ENCODE measurements around the gene ITGA2. TPM values are rescaled to one million over a fixed set of nuclear protein-coding genes. Genes with fewer than 3 reads are reported as not detected.

The ITGA2 gene
- total and polyA plus RNA-seq, 2 of the 8 experiments (the other 6 are each of a cell fraction or from before 2014, with no cell fraction given): 1.4 to 7.7 TPM

- Histone ChIP-seq H4K91ac (replicated peaks; ENCODE audit: insufficient read length, low read length) (no peak overlapping the region), H2BK120ac (replicated peaks; ENCODE audit: low read depth, low read length) (no peak overlapping the region), H2BK15ac (ENCODE audit: low read length) (no peak overlapping the region), H3K4me3 (ENCODE audit: extremely low read depth in 1 of 4, insufficient read depth in 2 of 4, low read depth in 3 of 4, low read length in 4 of 4) (no peak overlapping the region), H3K4me2 (ENCODE audit: insufficient read depth in 1 of 2, low read depth in 2 of 2, low read length in 2 of 2) (no peak overlapping the region), H3K79me2 (ENCODE audit: control insufficient read depth in 1 of 2, insufficient read depth in 2 of 2, low read length in 2 of 2) (no peaks in the 10 kb centered on the region), H2AFZ (ENCODE audit: low read length) (no peak overlapping the region), H3K79me1 (ENCODE audit: low read depth, low read length) (no peaks in the 10 kb centered on the region), H3K9ac (replicated peaks in 1 of 4; ENCODE audit: extremely low read depth in 1 of 4, low read depth in 3 of 4, low read length in 3 of 4) (no peak overlapping the region), H4K8ac (ENCODE audit: extremely low read depth, insufficient read depth, low read length) (no peak overlapping the region), H3K23ac (ENCODE audit: insufficient read length) (no peak overlapping the region), H3K27me3 (replicated peaks in 1 of 4; ENCODE audit: control insufficient read depth in 3 of 4, extremely low read depth in 1 of 4, insufficient read depth in 3 of 4, low read length in 3 of 4) (peaks cover 0 to 2% (median 0%) of the 10 kb centered on the region in 4 experiments; a peak in 1 of 7 replicates), H3K18ac (ENCODE audit: extremely low read depth, low read length) (no peak overlapping the region), H2BK5ac (ENCODE audit: low read depth, low read length) (no peak overlapping the region), H2BK12ac (ENCODE audit: low read depth, low read length) (no peak overlapping the region), H3K27ac (ENCODE audit: low read depth, low read length) (no peak overlapping the region), H3K14ac (ENCODE audit: insufficient read length) (no peak overlapping the region), H2BK20ac (ENCODE audit: low read length) (no peak overlapping the region), H4K5ac (ENCODE audit: insufficient read length, low read depth, low read length) (no peak overlapping the region), H4K20me1 (replicated peaks in 1 of 2; ENCODE audit: control insufficient read depth in 1 of 2, insufficient read depth in 2 of 2, low read length in 2 of 2) (no peaks in the 10 kb centered on the region), H3K23me2 (ENCODE audit: low read depth, low read length) (no peaks in the 10 kb centered on the region), H3K36me3 (ENCODE audit: control insufficient read depth in 2 of 4, insufficient read depth in 4 of 4, low read length in 3 of 4) (no peaks in the 10 kb centered on the region), H3K4me1 (replicated peaks in 1 of 4; ENCODE audit: control insufficient read depth in 3 of 4, insufficient read depth in 4 of 4, low read length in 3 of 4) (no peaks in the 10 kb centered on the region), H3K4ac (replicated peaks; ENCODE audit: insufficient read length, low read depth, low read length) (no peak overlapping the region), H3K9me3 (ENCODE audit: insufficient read depth in 2 of 2, low read depth in 1 of 2, low read length in 1 of 2) (no peaks in the 10 kb centered on the region), H3K56ac (replicated peaks; ENCODE audit: insufficient read length, low read depth, low read length) (no peak overlapping the region), H2AK5ac (ENCODE audit: low read depth, low read length) (no peak overlapping the region)
- CTCF ChIA-PET (ENCODE audit: partially characterized antibody): interaction anchor here (1.5 to 3.4 kb wide), 4 partner anchors 9 to 50 kb away, joined by 3 to 12 read pairs (median 8); no protein-coding TSS in a partner anchor
- WGBS, 2 experiments (ENCODE audit: extremely low coverage in 1 of 2, insufficient coverage in 1 of 2, insufficient read length in 1 of 2, insufficient replicate concordance in 2 of 2, low coverage in 1 of 2, low lambda C conversion rate in 2 of 2, missing lambda C conversion rate in 1 of 2): 92% methylated on average over 2 of the region's 2 CpGs; no CpG with 5 or more reads in 1 of the 2 experiments
- POLR2A ChIA-PET (ENCODE audit: partially characterized antibody): no interaction called here
- DNase-seq (ENCODE audit: low read depth in 1 of 2, low spot score in 2 of 2): no peak
- no peak for TF ChIP-seq RNF2 (IDR thresholded peaks at IDR 0.05; ENCODE audit: borderline replicate concordance, low read depth, low read length, missing control alignments, poor library complexity, severe bottlenecking)
- no peak for TF ChIP-seq CHD2 (IDR thresholded peaks at IDR 0.05; ENCODE audit: low read length)
- no peak for TF ChIP-seq SIRT6 (IDR thresholded peaks at IDR 0.05; ENCODE audit: low read length)
- TF ChIP-seq CBX8 (IDR thresholded peaks at IDR 0.05; ENCODE audit: borderline replicate concordance, low read depth, low read length): no peak
- TF ChIP-seq TBP (IDR thresholded peaks at IDR 0.05; ENCODE audit: low read depth, low read length): no peak
- TF ChIP-seq HDAC6 (IDR thresholded peaks at IDR 0.05; ENCODE audit: low read depth, low read length): no peak
- no peak for TF ChIP-seq CHD1 (IDR thresholded peaks at IDR 0.05; ENCODE audit: low read depth, low read length)
- TF ChIP-seq KDM1A (IDR thresholded peaks at IDR 0.05; ENCODE audit: borderline replicate concordance, low read length): no peak
- TF ChIP-seq BRCA1 (IDR thresholded peaks at IDR 0.05; ENCODE audit: low read depth, low read length): no peak
- TF ChIP-seq EGR1 (IDR thresholded peaks at IDR 0.05; ENCODE audit: borderline replicate concordance, low read depth, low read length): no peak
- TF ChIP-seq KDM4A (IDR thresholded peaks at IDR 0.05; ENCODE audit: low read depth, low read length, severe bottlenecking): no peak
- TF ChIP-seq NANOG (IDR thresholded peaks at IDR 0.05; ENCODE audit: insufficient read depth, low read depth, low read length, poor library complexity, severe bottlenecking): no peak
- FAIRE-seq: no peak
Measured at GRCh38 chr5:52998552-52999313, 9.6 kb downstream of the ITGA2 start.

Measured in H1 (cell line).